Measurements from ENCODE around the gene TM4SF1.

Gene TM4SF1

DNA sequence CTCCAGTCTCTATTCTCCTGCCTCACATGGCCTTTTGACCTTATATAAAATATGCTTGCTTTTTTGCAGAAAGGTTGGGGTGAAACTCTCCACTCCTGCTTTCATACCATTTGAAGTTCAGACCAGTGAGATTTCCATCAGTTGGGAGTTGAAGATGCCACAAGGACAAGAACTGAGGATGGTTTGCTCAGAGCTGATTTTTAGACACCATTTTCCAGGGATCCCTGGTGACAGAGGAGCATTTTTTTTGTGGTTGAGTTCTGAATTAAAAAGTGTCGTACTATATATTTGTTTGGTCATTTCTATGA, 8.8 kb upstream of the TM4SF1 start:
- H3K27me3 ChIP-seq (ENCODE audit: control insufficient read depth in 1 of 2, insufficient read depth in 1 of 2, low read length in 2 of 2), result no peaks in the 10 kb centered on the region
- no peak overlapping the region for H2AK5ac ChIP-seq (ENCODE audit: low read length, severe bottlenecking)
- H3K4me2 ChIP-seq (ENCODE audit: low read length, poor library complexity, severe bottlenecking), result no peak overlapping the region
- H3K4me1 ChIP-seq (ENCODE audit: control insufficient read depth, insufficient read depth, low read depth, low read length), result peaks cover 8% of the 10 kb centered on the region
- H3K4ac ChIP-seq (ENCODE audit: low read depth in 1 of 2, low read length in 2 of 2), result no peak overlapping the region
- H3K79me1 ChIP-seq (replicated peaks; ENCODE audit: low read length, poor library complexity, severe bottlenecking), result no peaks in the 10 kb centered on the region
- no peak overlapping the region for H3K23ac ChIP-seq (ENCODE audit: low read length in 2 of 2)
- H2BK15ac ChIP-seq (ENCODE audit: low read depth, poor library complexity, severe bottlenecking), result no peak overlapping the region
- no peak overlapping the region for H3K14ac ChIP-seq (ENCODE audit: low read length in 2 of 2)
- peak overlapping the region; percentile 83 for H3K9ac ChIP-seq (ENCODE audit: low read length)
- no peak overlapping the region for H2AFZ ChIP-seq (ENCODE audit: low read depth, low read length)
- H2BK120ac ChIP-seq (ENCODE audit: low read depth, low read length), result no peak overlapping the region
- DNase-seq, result no peak
- peak overlapping the region; percentile 96 for H3K27ac ChIP-seq (ENCODE audit: low read length, poor library complexity, severe bottlenecking)
- H4K8ac ChIP-seq (ENCODE audit: low read length), result no peak overlapping the region
- H3K9me3 ChIP-seq (ENCODE audit: control insufficient read depth, low read length), result peaks cover 5% of the 10 kb centered on the region
- H3K4me3 ChIP-seq (ENCODE audit: insufficient read depth in 1 of 2, low read depth in 1 of 2, low read length in 2 of 2), result no peak overlapping the region
- WGBS, result no CpG with 5 or more reads among the region's 1 CpG
- H3K36me3 ChIP-seq (ENCODE audit: control insufficient read depth in 1 of 2, insufficient read depth in 2 of 2, low read depth in 1 of 2, low read length in 2 of 2), result no peaks in the 10 kb centered on the region
- peak overlapping the region in 1 of 2 experiments; percentile 28 for H3K18ac ChIP-seq (ENCODE audit: low read depth in 1 of 2, low read length in 2 of 2)
- no peak overlapping the region for H2BK5ac ChIP-seq (ENCODE audit: low read depth, low read length, poor library complexity, severe bottlenecking)
- no peak overlapping the region for H4K91ac ChIP-seq (ENCODE audit: low read length)
- H2BK12ac ChIP-seq (ENCODE audit: low read length in 2 of 2), result peak overlapping the region in 1 of 2 experiments; percentile 61

DNA sequence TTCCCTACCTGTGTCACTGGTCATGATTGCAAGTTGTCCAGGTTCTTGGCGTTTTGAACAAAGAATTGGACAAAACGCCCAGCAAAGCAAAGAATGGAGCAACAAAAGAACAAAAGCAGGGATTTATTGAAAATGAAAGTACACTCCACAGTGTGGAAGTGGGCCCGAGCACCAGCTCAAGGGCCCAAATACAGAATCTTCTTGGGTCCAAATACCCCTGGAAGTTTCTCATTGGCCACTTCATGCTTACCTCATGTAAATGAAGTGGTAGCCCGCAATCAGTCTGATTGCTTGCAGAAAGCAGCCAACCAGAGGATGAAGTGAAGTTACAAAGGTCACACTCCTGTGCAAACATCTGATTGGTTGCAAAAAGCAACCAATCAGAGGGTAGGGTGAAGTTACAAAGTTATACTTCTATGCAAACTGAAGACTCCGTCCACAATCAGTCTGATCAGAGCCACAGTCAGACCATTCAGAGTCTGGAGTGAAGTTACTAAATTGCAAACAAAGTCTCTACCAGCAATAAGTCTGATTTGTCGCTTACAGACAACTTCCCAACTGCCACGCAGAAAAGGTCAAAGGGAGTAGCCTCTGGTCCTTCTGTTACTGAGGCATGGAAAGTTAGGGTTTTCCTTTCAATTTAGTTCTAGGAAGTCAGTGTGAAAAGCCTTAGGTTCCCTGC, 8.3 kb upstream of the TM4SF1 start:
- Histone ChIP-seq H2BK5ac (ENCODE audit: low read depth, low read length, poor library complexity, severe bottlenecking) (no peak overlapping the region), H2BK15ac (ENCODE audit: low read depth, poor library complexity, severe bottlenecking) (no peak overlapping the region), H3K27ac (ENCODE audit: low read length, poor library complexity, severe bottlenecking) (peak overlapping the region; percentile 96), H3K18ac (ENCODE audit: low read depth in 1 of 2, low read length in 2 of 2) (peak overlapping the region; percentile 28 to 46), H2AFZ (ENCODE audit: low read depth, low read length) (no peak overlapping the region), H2BK120ac (ENCODE audit: low read depth, low read length) (no peak overlapping the region), H3K4me1 (ENCODE audit: control insufficient read depth, insufficient read depth, low read depth, low read length) (peaks cover 5% of the 10 kb centered on the region), H3K79me1 (replicated peaks; ENCODE audit: low read length, poor library complexity, severe bottlenecking) (no peaks in the 10 kb centered on the region), H3K27me3 (ENCODE audit: control insufficient read depth in 1 of 2, insufficient read depth in 1 of 2, low read length in 2 of 2) (no peaks in the 10 kb centered on the region), H3K23ac (ENCODE audit: low read length in 2 of 2) (no peak overlapping the region), H3K4ac (ENCODE audit: low read depth in 1 of 2, low read length in 2 of 2) (no peak overlapping the region), H3K4me2 (ENCODE audit: low read length, poor library complexity, severe bottlenecking) (no peak overlapping the region), H3K4me3 (ENCODE audit: insufficient read depth in 1 of 2, low read depth in 1 of 2, low read length in 2 of 2) (no peak overlapping the region), H2AK5ac (ENCODE audit: low read length, severe bottlenecking) (peak overlapping the region; percentile 8), H3K9ac (ENCODE audit: low read length) (peak overlapping the region; percentile 83), H3K36me3 (ENCODE audit: control insufficient read depth in 1 of 2, insufficient read depth in 2 of 2, low read depth in 1 of 2, low read length in 2 of 2) (no peaks in the 10 kb centered on the region), H3K9me3 (ENCODE audit: control insufficient read depth, low read length) (peaks cover 5% of the 10 kb centered on the region), H4K8ac (ENCODE audit: low read length) (no peak overlapping the region), H4K91ac (ENCODE audit: low read length) (peak overlapping the region; percentile 45), H3K14ac (ENCODE audit: low read length in 2 of 2) (no peak overlapping the region), H2BK12ac (ENCODE audit: low read length in 2 of 2) (peak overlapping the region in 1 of 2 experiments; percentile 61)
- no peak for DNase-seq
- WGBS, result 90% methylated on average over 7 of the region's 7 CpGs

DNA sequence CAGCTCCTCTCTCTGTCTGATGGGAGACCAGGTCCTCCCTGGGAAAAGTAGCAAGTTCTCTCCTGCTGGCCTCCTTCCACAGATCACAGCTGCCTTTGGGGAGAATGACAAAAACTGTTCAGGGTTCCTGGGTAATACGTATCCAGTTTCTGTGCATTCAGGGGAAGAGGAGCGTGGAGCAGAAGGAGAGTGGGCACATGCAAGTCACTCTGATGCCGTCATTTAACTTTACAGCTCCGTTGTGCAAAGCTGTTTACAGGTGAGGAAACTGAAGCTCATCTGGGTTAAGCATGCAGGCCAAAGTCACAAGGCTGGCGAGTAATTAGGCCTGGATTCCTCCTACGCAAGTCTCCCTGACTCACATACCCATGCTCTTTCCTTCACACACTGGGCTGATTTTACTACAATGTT, 7.5 kb upstream of the TM4SF1 start:
- Histone ChIP-seq H3K27ac (ENCODE audit: low read length, poor library complexity, severe bottlenecking) (no peak overlapping the region), H2AK5ac (ENCODE audit: low read length, severe bottlenecking) (peak overlapping the region; percentile 8), H2BK5ac (ENCODE audit: low read depth, low read length, poor library complexity, severe bottlenecking) (no peak overlapping the region), H3K18ac (ENCODE audit: low read depth in 1 of 2, low read length in 2 of 2) (no peak overlapping the region), H3K4ac (ENCODE audit: low read depth in 1 of 2, low read length in 2 of 2) (no peak overlapping the region), H2BK120ac (ENCODE audit: low read depth, low read length) (no peak overlapping the region), H2AFZ (ENCODE audit: low read depth, low read length) (no peak overlapping the region), H3K27me3 (ENCODE audit: control insufficient read depth in 1 of 2, insufficient read depth in 1 of 2, low read length in 2 of 2) (no peaks in the 10 kb centered on the region), H3K4me1 (ENCODE audit: control insufficient read depth, insufficient read depth, low read depth, low read length) (peaks cover 5% of the 10 kb centered on the region), H3K4me3 (ENCODE audit: insufficient read depth in 1 of 2, low read depth in 1 of 2, low read length in 2 of 2) (no peak overlapping the region), H2BK12ac (ENCODE audit: low read length in 2 of 2) (no peak overlapping the region), H3K4me2 (ENCODE audit: low read length, poor library complexity, severe bottlenecking) (no peak overlapping the region), H3K23ac (ENCODE audit: low read length in 2 of 2) (no peak overlapping the region), H3K14ac (ENCODE audit: low read length in 2 of 2) (no peak overlapping the region), H3K9ac (ENCODE audit: low read length) (peak overlapping the region; percentile 83), H4K91ac (ENCODE audit: low read length) (no peak overlapping the region), H3K79me1 (replicated peaks; ENCODE audit: low read length, poor library complexity, severe bottlenecking) (no peaks in the 10 kb centered on the region), H4K8ac (ENCODE audit: low read length) (no peak overlapping the region), H3K36me3 (ENCODE audit: control insufficient read depth in 1 of 2, insufficient read depth in 2 of 2, low read depth in 1 of 2, low read length in 2 of 2) (no peaks in the 10 kb centered on the region), H3K9me3 (ENCODE audit: control insufficient read depth, low read length) (peaks cover 5% of the 10 kb centered on the region), H2BK15ac (ENCODE audit: low read depth, poor library complexity, severe bottlenecking) (no peak overlapping the region)
- peak; percentile 65 for DNase-seq
- WGBS, result 84% methylated on average over 6 of the region's 6 CpGs

DNA sequence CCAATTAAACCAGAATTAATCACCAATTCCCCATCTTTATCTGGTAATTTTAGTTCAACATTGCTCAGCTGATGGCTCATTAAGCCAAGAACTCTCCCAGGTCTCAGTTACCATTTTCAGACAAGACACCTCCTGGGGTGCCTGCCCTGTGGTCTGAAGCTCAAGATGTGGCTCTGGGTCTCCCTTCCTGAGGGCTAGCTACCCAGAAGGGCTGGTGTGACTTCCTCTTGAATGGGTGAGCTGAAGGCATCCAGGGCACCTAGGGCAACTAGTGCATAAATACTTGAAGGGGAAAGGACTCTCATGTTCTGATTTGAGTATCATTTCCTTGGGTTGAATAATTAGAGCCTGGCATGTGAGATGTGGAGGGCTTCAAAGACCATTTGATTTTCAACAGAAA, 6.7 kb upstream of the TM4SF1 start:
- no peak overlapping the region for H3K14ac ChIP-seq (ENCODE audit: low read length in 2 of 2)
- H4K8ac ChIP-seq (ENCODE audit: low read length), result no peak overlapping the region
- H4K91ac ChIP-seq (ENCODE audit: low read length), result no peak overlapping the region
- H3K27me3 ChIP-seq (ENCODE audit: control insufficient read depth in 1 of 2, insufficient read depth in 1 of 2, low read length in 2 of 2), result no peaks in the 10 kb centered on the region
- no peak for DNase-seq
- H2AK5ac ChIP-seq (ENCODE audit: low read length, severe bottlenecking), result peak overlapping the region; percentile 71
- H3K9ac ChIP-seq (ENCODE audit: low read length), result peak overlapping the region; percentile 83
- no peak overlapping the region for H2AFZ ChIP-seq (ENCODE audit: low read depth, low read length)
- peaks cover 6% of the 10 kb centered on the region for H3K4me1 ChIP-seq (ENCODE audit: control insufficient read depth, insufficient read depth, low read depth, low read length)
- no peak overlapping the region for H3K18ac ChIP-seq (ENCODE audit: low read depth in 1 of 2, low read length in 2 of 2)
- no peak overlapping the region for H2BK120ac ChIP-seq (ENCODE audit: low read depth, low read length)
- peaks cover 2% of the 10 kb centered on the region for H3K9me3 ChIP-seq (ENCODE audit: control insufficient read depth, low read length)
- H2BK5ac ChIP-seq (ENCODE audit: low read depth, low read length, poor library complexity, severe bottlenecking), result no peak overlapping the region
- H3K23ac ChIP-seq (ENCODE audit: low read length in 2 of 2), result no peak overlapping the region
- H3K36me3 ChIP-seq (ENCODE audit: control insufficient read depth in 1 of 2, insufficient read depth in 2 of 2, low read depth in 1 of 2, low read length in 2 of 2), result no peaks in the 10 kb centered on the region
- H3K79me1 ChIP-seq (replicated peaks; ENCODE audit: low read length, poor library complexity, severe bottlenecking), result no peaks in the 10 kb centered on the region
- H2BK15ac ChIP-seq (ENCODE audit: low read depth, poor library complexity, severe bottlenecking), result no peak overlapping the region
- H3K4me3 ChIP-seq (ENCODE audit: insufficient read depth in 1 of 2, low read depth in 1 of 2, low read length in 2 of 2), result no peak overlapping the region
- no peak overlapping the region for H3K27ac ChIP-seq (ENCODE audit: low read length, poor library complexity, severe bottlenecking)
- no peak overlapping the region for H3K4me2 ChIP-seq (ENCODE audit: low read length, poor library complexity, severe bottlenecking)
- no peak overlapping the region for H2BK12ac ChIP-seq (ENCODE audit: low read length in 2 of 2)
- no peak overlapping the region for H3K4ac ChIP-seq (ENCODE audit: low read depth in 1 of 2, low read length in 2 of 2)

Data from mesenchymal stem cell (in vitro differentiated cells and primary cell).